Effector memory CD8-positive, alpha-beta T cell (primary cell): ENCODE results near the gene ESR2.
"Not testable (repeated sequence)": the region's sequence is repeated elsewhere in the genome, so short reads cannot be mapped to it uniquely, and the experiment has no call there.

ENCODE experiments used
- ATAC-seq: fragments of 150-1000 bp; cut with Tn5 transposase; replicated peaks from 2 replicates; pipeline ENCODE4 v1.10.0; 2021; ENCODE audit warnings: mild to moderate bottlenecking, moderate library complexity
- DNase-seq, 3 experiments: peaks; one replicate each; pipeline ENCODE4 v3.0.0; 2021
- H3K27ac Mint-ChIP-seq, 2 donors: one replicate each; pipeline ENCODE4 v1.8.0; 2022; ENCODE audit warnings: mild to moderate bottlenecking in 2 of 2, mixed read lengths in 2 of 2, moderate library complexity in 2 of 2
- H3K27me3 Mint-ChIP-seq, 2 donors: one replicate each; pipeline ENCODE4 v1.8.0; 2022; ENCODE audit warnings: mixed read lengths in 2 of 2
- H3K36me3 Mint-ChIP-seq: one replicate; pipeline ENCODE4 v1.8.0; 2022; ENCODE audit warnings: mild to moderate bottlenecking, moderate library complexity, mixed read lengths; ENCODE audit not compliant: insufficient read depth
- H3K4me1 Mint-ChIP-seq, 2 donors: one replicate each; pipeline ENCODE4 v1.8.0; 2022; ENCODE audit warnings: low read depth in 2 of 2, mixed read lengths in 2 of 2
- H3K4me3 Mint-ChIP-seq, 2 donors: one replicate each; pipeline ENCODE4 v1.8.0; 2022; ENCODE audit warnings: mild to moderate bottlenecking in 2 of 2, mixed read lengths in 2 of 2, moderate library complexity in 2 of 2
- H3K9me3 Mint-ChIP-seq, 2 donors: one replicate each; pipeline ENCODE4 v1.8.0; 2022; ENCODE audit warnings: mixed read lengths in 2 of 2

Gene ESR2

GRCh38 chr14:64210912-64211311, 83.3 kb downstream of the ESR2 start:
- H3K4me3 Mint-ChIP-seq, DNase-seq, H3K9me3 Mint-ChIP-seq, ATAC-seq, H3K4me1 Mint-ChIP-seq, H3K27me3 Mint-ChIP-seq: not testable (repeated sequence)
- Mint-ChIP-seq H3K27ac (peak overlapping the region; percentile 7 to 76), H3K36me3 (peaks cover 81% of the 10 kb centered on the region)

GRCh38 chr14:64210216-64210615, 84.0 kb downstream of the ESR2 start:
- no peaks in the 10 kb centered on the region for H3K9me3 Mint-ChIP-seq
- H3K4me1 Mint-ChIP-seq: no peaks in the 10 kb centered on the region
- no peaks in the 10 kb centered on the region for H3K27me3 Mint-ChIP-seq
- H3K4me3 Mint-ChIP-seq: no peak overlapping the region
- no peak for DNase-seq
- peak overlapping the region; percentile 59 to 76 for H3K27ac Mint-ChIP-seq
- ATAC-seq: no peak
- peaks cover 75% of the 10 kb centered on the region for H3K36me3 Mint-ChIP-seq

DNA sequence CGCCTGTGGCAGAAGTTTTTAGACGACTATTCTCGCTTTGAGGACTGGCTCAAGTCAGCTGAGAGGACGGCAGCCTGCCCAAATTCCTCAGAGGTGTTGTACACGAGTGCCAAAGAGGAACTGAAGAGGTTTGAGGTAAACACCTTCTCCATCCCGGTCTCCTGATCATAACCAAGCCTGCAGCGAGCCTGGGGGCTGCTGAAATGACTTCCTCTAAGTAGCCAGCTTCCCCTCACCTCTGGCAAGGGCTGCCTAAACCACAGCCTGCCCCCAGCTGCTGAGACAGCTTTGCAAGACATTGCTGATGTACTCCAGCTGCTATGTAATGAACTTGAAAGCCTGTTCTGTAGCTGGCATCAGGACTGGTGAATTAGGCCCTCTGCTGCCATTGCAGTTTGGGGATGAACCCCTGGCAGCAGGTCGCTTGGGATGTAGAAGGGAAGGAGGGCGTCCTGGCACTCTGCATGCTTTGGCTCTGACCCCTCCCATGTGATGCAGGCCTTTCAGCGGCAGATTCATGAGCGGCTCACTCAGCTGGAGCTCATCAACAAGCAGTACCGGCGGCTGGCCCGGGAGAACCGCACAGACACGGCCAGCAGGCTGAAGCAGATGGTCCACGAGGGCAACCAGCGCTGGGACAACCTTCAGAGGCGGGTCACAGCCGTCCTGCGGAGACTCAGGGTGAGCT, 84.6 kb downstream of the ESR2 start:
- no peak for DNase-seq
- H3K9me3 Mint-ChIP-seq: no peaks in the 10 kb centered on the region
- H3K36me3 Mint-ChIP-seq: peaks cover 75% of the 10 kb centered on the region
- no peak overlapping the region for H3K4me3 Mint-ChIP-seq
- peak; percentile 12 for ATAC-seq
- peaks cover 0 to 2% of the 10 kb centered on the region in 2 donors for H3K4me1 Mint-ChIP-seq
- H3K27ac Mint-ChIP-seq: peak overlapping the region in 1 of 2 donors; percentile 59
- no peaks in the 10 kb centered on the region for H3K27me3 Mint-ChIP-seq

DNA sequence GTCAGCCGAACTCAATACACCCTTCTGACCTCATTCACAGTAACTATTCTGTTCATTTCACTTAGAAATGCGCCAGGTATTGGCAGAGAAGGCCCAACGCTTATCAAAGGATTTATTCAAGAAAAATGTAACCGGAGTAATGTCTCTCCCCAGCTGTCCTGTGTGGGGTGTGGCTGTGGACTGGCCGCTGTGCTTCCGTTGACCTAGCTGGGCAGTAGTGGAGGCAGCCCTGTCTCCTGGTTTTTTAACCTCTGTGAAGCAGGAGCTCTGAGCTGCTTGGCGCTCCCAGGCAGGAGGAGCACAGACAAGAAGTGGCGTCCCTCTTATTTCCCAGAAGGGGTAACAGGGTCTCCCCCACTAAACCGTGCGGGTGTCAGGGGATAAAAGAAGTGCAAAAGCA, 85.2 kb downstream of the ESR2 start:
- Mint-ChIP-seq H3K9me3 (no peaks in the 10 kb centered on the region), H3K27me3 (no peaks in the 10 kb centered on the region), H3K4me3 (no peak overlapping the region), H3K36me3 (peaks cover 75% of the 10 kb centered on the region), H3K4me1 (peaks cover 0 to 2% of the 10 kb centered on the region in 2 donors), H3K27ac (no peak overlapping the region)
- DNase-seq (no peak), ATAC-seq (no peak)

- Mint-ChIP-seq H3K27me3 (no peaks in the 10 kb centered on the region), H3K36me3 (peaks cover 74% of the 10 kb centered on the region), H3K9me3 (no peaks in the 10 kb centered on the region), H3K4me1 (peaks cover 0 to 2% of the 10 kb centered on the region in 2 donors), H3K4me3 (no peak overlapping the region), H3K27ac (no peak overlapping the region)
- DNase-seq (no peak), ATAC-seq (no peak)
These were observed 85.9 kb downstream of the ESR2 start for GRCh38 chr14:64208261-64208660.

DNA sequence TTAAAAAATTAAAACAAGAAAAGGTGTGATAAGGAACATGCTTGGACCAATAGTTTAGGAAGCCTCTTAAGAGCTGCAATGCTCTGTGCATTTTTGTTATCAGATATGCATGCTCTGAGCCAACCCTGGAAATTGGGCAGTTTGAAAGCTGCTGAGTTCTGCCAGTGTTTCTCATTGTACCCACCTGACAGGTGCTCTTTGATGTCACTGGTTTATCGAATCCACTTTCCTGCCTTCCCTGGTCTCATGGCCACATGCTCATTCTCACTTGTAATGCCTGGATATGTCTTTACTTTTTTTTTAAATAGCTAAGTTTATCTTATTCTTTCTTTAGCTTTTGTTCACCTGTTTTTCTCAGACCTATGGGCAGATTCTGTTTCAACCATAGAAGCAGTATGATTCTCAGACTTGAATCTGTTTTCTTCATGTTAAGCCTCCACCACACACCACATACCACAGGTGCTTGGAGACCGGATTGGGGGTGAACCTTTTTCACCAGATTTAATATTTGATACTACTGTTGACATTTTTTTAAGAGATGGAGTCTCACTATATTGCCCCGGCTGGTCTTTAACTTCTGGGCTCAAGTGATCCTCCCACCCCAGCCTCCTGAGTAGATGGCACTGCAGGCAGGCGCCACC, 90.7 kb downstream of the ESR2 start:
- peaks cover 4 to 8% of the 10 kb centered on the region in 2 donors for H3K4me1 Mint-ChIP-seq
- H3K36me3 Mint-ChIP-seq: peaks cover 51% of the 10 kb centered on the region
- no peaks in the 10 kb centered on the region for H3K27me3 Mint-ChIP-seq
- H3K27ac Mint-ChIP-seq: peak overlapping the region; percentile 25 to 26
- no peak for ATAC-seq
- H3K4me3 Mint-ChIP-seq: no peak overlapping the region
- H3K9me3 Mint-ChIP-seq: no peaks in the 10 kb centered on the region
- no peak for DNase-seq

GRCh38 chr14:64202716-64203115, 91.5 kb downstream of the ESR2 start:
- ATAC-seq (no peak), DNase-seq (no peak)
- peaks cover 53% of the 10 kb centered on the region for H3K36me3 Mint-ChIP-seq
- H3K4me1 Mint-ChIP-seq: peaks cover 4 to 12% of the 10 kb centered on the region in 2 donors
- H3K27me3 Mint-ChIP-seq: no peaks in the 10 kb centered on the region
- H3K4me3 Mint-ChIP-seq: no peak overlapping the region
- H3K27ac Mint-ChIP-seq: peak overlapping the region; percentile 25 to 26
- no peaks in the 10 kb centered on the region for H3K9me3 Mint-ChIP-seq

DNA sequence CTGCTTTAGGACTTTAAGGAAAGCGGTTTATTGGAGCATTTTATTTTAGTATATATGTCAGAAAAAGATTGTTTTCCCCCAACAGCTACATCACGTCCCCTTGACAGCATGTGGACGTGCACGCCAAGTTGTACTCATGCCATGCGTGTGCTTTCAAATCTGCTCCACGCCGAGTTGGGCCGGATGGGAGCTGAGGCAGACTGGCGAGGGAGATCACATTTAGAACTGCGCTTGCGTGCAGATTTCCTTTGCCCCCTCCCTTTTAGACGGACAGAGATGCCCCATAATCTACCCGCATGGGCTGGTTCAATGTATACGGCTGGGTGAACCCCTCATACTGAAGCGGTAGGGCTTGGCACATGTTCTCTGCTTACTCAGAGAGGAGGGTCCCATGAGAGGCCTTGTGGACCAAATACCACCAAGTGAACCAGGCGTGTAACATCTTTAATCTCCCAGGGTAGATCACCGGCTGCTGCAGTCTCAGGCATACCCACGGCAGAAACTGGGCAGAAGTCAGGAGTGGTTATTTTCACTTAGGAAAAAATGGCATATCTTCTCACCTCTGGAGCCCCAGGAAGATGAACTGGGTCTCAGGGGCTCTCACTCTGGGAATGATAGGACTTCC, 92.1 kb downstream of the ESR2 start:
- peak overlapping the region in 1 of 2 donors; percentile 5 for H3K27ac Mint-ChIP-seq
- H3K9me3 Mint-ChIP-seq: no peaks in the 10 kb centered on the region
- peaks cover 6 to 17% of the 10 kb centered on the region in 2 donors for H3K4me1 Mint-ChIP-seq
- ATAC-seq (no peak), DNase-seq (no peak)
- H3K36me3 Mint-ChIP-seq: peaks cover 48% of the 10 kb centered on the region
- H3K4me3 Mint-ChIP-seq: no peak overlapping the region
- H3K27me3 Mint-ChIP-seq: no peaks in the 10 kb centered on the region

- peak overlapping the region; percentile 5 to 67 for H3K27ac Mint-ChIP-seq
- H3K36me3 Mint-ChIP-seq: peaks cover 45% of the 10 kb centered on the region
- DNase-seq (no peak), ATAC-seq (no peak)
- no peaks in the 10 kb centered on the region for H3K9me3 Mint-ChIP-seq
- no peak overlapping the region for H3K4me3 Mint-ChIP-seq
- peaks cover 7 to 18% of the 10 kb centered on the region in 2 donors for H3K4me1 Mint-ChIP-seq
- H3K27me3 Mint-ChIP-seq: no peaks in the 10 kb centered on the region
These were observed 92.9 kb downstream of the ESR2 start for GRCh38 chr14:64201296-64201695.

GRCh38 chr14:64200170-64200569, 94.0 kb downstream of the ESR2 start:
- peaks cover 41% of the 10 kb centered on the region for H3K36me3 Mint-ChIP-seq
- no peaks in the 10 kb centered on the region for H3K27me3 Mint-ChIP-seq
- no peak overlapping the region for H3K27ac Mint-ChIP-seq
- no peak for DNase-seq
- H3K4me3 Mint-ChIP-seq: no peak overlapping the region
- no peaks in the 10 kb centered on the region for H3K9me3 Mint-ChIP-seq
- peaks cover 9 to 25% of the 10 kb centered on the region in 2 donors for H3K4me1 Mint-ChIP-seq
- ATAC-seq: no peak

DNA sequence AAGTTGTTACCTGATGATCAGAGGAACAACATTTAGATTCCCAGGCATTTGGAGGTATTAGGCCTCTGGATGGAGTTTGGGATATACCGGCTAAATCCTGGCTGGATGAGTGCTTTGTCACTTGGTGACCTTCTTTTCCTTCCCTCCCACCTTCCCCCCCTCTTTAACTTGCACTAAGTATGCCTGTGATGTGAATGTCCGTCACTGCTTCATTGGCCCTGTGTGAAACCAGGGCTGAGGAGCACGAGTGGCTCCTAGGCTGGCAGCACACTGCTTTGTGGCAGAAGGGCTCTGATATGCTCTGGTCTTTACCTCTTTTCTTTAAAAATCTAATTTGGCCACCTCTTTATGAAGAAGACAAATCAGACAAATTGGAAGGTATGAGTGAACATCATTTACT, 95.7 kb downstream of the ESR2 start:
- Mint-ChIP-seq H3K4me3 (no peak overlapping the region), H3K9me3 (no peaks in the 10 kb centered on the region), H3K27me3 (no peaks in the 10 kb centered on the region), H3K27ac (peak overlapping the region; percentile 55 to 78), H3K4me1 (peaks cover 18 to 38% of the 10 kb centered on the region in 2 donors), H3K36me3 (peaks cover 35% of the 10 kb centered on the region)
- ATAC-seq (no peak), DNase-seq (no peak)

GRCh38 chr14:64197996-64198395, 96.2 kb downstream of the ESR2 start:
- H3K27me3 Mint-ChIP-seq: no peaks in the 10 kb centered on the region
- DNase-seq: no peak
- no peak overlapping the region for H3K4me3 Mint-ChIP-seq
- H3K36me3 Mint-ChIP-seq: peaks cover 35% of the 10 kb centered on the region
- ATAC-seq: no peak
- peak overlapping the region; percentile 38 to 62 for H3K27ac Mint-ChIP-seq
- peaks cover 22 to 41% of the 10 kb centered on the region in 2 donors for H3K4me1 Mint-ChIP-seq
- no peaks in the 10 kb centered on the region for H3K9me3 Mint-ChIP-seq

GRCh38 chr14:64196814-64197411, 97.3 kb downstream of the ESR2 start:
- peaks cover 22 to 41% of the 10 kb centered on the region in 2 donors for H3K4me1 Mint-ChIP-seq
- no peak for DNase-seq
- H3K27ac Mint-ChIP-seq: peak overlapping the region; percentile 38 to 86

More at GRCh38 chr14:64196814-64197411, 97.3 kb downstream of the ESR2 start:
- H3K4me3 Mint-ChIP-seq: no peak overlapping the region
- H3K36me3 Mint-ChIP-seq: peaks cover 32% of the 10 kb centered on the region
- no peak for ATAC-seq
- no peaks in the 10 kb centered on the region for H3K9me3 Mint-ChIP-seq
- H3K27me3 Mint-ChIP-seq: no peaks in the 10 kb centered on the region
